GM12872 (cell line): ENCODE measurements around the gene RIC3.

ENCODE experiments used
- CTCF ChIP-seq: IDR thresholded peaks from 3 replicates; pipeline ENCODE4 v1.5.1; 2011; ENCODE audit warnings: low read depth, mild to moderate bottlenecking, low read length, moderate library complexity; ENCODE audit not compliant: insufficient read depth

Gene RIC3

GRCh38 chr11:8087185-8087584 lies 81.6 kb downstream of the RIC3 start:
- TF ChIP-seq CTCF, result 0 out of 3 replicates have a peak, but pooled peaks have one; percentile 23

- TF ChIP-seq CTCF, result no peak
Observed at GRCh38 chr11:8086571-8086970, 82.3 kb downstream of the RIC3 start.

- TF ChIP-seq CTCF, result no peak
Observed at GRCh38 chr11:8086001-8086479, 82.8 kb downstream of the RIC3 start.

GRCh38 chr11:8085011-8085645 lies 83.7 kb downstream of the RIC3 start:
- TF ChIP-seq CTCF, result no peak

- TF ChIP-seq CTCF, result no peak
Observed at GRCh38 chr11:8084352-8084751, 84.5 kb downstream of the RIC3 start.

- no peak for TF ChIP-seq CTCF
Observed at GRCh38 chr11:8083871-8084281, 84.9 kb downstream of the RIC3 start.

GRCh38 chr11:8083088-8083395 lies 85.8 kb downstream of the RIC3 start:
- no peak for TF ChIP-seq CTCF
